ENCODE results near the gene MYT1.

Gene MYT1

DNA sequence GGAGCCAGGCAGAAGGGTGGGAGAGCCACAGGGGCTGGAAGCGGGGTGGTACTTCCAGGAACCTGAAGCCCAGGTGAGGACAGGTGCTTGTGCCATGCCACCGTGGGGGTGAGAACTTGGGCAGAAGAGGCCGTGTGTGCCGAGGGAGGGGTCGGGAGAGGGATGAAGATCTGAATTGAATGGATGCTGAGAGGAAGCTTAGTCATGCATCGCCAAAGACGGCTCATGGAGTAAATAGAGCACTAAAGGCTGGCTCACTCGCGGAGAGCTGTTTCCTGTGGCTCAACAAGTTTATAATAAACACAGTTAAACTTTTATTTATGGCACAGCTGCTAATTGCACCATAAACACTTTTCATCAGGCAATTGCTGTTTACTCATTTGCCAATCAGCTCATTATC, 21.7 kb upstream of the MYT1 start:
- no peak for DNase-seq (ENCODE audit: low spot score)
- no peak for TF ChIP-seq CTCF (IDR thresholded peaks at IDR 0.05; ENCODE audit: extremely low read depth, missing control alignments)

DNA sequence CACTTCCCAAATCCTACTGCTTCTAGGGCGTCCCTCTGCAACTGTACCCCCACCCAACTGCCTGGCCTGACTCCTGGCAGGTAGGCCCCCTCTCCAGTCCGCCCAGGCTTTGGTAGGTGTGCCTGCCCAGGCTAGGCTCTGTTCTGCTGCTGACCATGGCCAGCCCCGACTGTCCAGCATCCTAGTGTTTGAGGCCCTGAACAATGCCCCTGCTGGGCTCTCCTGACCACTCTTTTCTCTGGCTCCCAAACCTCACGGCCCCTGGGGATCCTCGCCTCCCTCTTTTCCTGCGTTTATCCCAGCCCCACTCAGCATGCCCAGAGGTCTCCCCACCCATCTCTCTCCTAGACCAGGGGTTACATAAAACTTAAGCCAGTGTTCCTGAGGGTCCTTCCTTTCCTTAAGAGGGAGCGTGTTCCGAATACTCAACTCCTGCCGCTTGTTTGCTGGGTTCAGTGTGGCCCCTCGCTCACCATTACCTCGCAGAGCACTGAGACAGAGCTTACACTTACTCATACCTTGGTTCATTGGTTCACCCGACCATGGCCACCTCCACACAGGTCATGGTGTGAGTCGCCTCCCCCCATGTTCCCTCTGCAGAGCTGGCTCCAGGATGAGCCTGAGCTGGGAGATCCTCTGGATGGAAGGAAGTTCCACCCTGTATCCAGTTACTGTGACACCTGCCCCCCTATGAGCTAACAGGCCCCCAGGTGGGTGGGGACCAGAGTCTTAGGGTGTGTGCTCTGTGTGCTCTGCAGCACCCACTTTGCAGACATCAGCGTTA, 21.0 kb upstream of the MYT1 start:
- no peak for TF ChIP-seq CTCF (IDR thresholded peaks at IDR 0.05; ENCODE audit: extremely low read depth, missing control alignments)
- no peak for DNase-seq (ENCODE audit: low spot score)

GRCh38 chr20:64144144-64144912, 19.9 kb upstream of the MYT1 start:
- no peak for TF ChIP-seq CTCF (IDR thresholded peaks at IDR 0.05; ENCODE audit: extremely low read depth, missing control alignments)
- DNase-seq (ENCODE audit: low spot score), result no peak

- no peak for TF ChIP-seq CTCF (IDR thresholded peaks at IDR 0.05; ENCODE audit: extremely low read depth, missing control alignments)
- DNase-seq (ENCODE audit: low spot score), result no peak
Measured at GRCh38 chr20:64145458-64146300, 18.6 kb upstream of the MYT1 start.

GRCh38 chr20:64146301-64146935, 17.8 kb upstream of the MYT1 start:
- TF ChIP-seq CTCF (IDR thresholded peaks at IDR 0.05; ENCODE audit: extremely low read depth, missing control alignments), result no peak
- no peak for DNase-seq (ENCODE audit: low spot score)

DNA sequence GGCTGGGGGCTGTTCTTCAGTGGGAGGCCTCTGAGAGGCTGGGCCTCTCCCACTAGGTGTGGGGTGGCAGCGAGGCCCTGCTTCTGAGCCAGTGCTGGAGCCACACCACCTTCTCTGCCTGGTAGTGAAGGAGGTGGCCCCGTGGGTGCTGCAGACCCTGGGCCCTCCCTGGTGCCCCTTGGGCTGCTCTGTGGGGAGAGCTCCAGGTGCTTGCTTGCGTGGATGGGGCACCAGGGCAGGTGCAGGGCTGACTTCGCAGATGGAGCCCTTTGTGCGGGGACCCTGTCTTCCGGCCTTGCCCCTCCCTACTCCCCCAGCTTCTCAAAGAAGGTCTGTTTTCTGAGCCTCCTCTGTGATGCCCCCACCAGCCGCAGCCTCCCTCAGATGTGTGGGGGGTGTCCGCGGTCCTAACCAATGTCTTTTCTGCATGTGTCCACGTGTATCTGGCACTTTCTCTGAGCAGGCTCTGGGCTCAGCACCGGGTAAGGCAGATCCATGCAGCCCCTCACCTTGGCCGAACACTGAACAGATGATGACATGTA, 17.2 kb upstream of the MYT1 start:
- no peak for TF ChIP-seq CTCF (IDR thresholded peaks at IDR 0.05; ENCODE audit: extremely low read depth, missing control alignments)
- DNase-seq (ENCODE audit: low spot score), result no peak
